NCI-H146 (cell line): ENCODE data around the gene CTSE.

Source experiments
- DNase-seq: peaks from one replicate; lab custom pipeline; 2025; lab: John Stamatoyannopoulos, UW

Gene CTSE

GRCh38 chr1:205991237-205991636 is 32.5 kb downstream of the CTSE start:
- DNase-seq = no peak

- DNase-seq = no peak
Observed at GRCh38 chr1:205990226-205990625, 33.5 kb downstream of the CTSE start.

GRCh38 chr1:205989786-205990185 is 33.9 kb downstream of the CTSE start:
- no peak for DNase-seq

GRCh38 chr1:205988585-205988995 is 35.1 kb downstream of the CTSE start:
- DNase-seq = no peak

- no peak for DNase-seq
Observed at GRCh38 chr1:205986861-205987260, 36.8 kb downstream of the CTSE start.

GRCh38 chr1:205986292-205986691 is 37.4 kb downstream of the CTSE start:
- DNase-seq = no peak

GRCh38 chr1:205985330-205986005 is 38.2 kb downstream of the CTSE start:
- DNase-seq = no peak

- DNase-seq = peak; percentile 48
Observed at GRCh38 chr1:205983925-205984725, 39.6 kb downstream of the CTSE start.

GRCh38 chr1:205981257-205981656 is 42.4 kb downstream of the CTSE start:
- no peak for DNase-seq

GRCh38 chr1:205980237-205980870 is 43.3 kb downstream of the CTSE start:
- DNase-seq = no peak

- DNase-seq = no peak
Observed at GRCh38 chr1:205979301-205979700, 44.4 kb downstream of the CTSE start.

- DNase-seq = no peak
Observed at GRCh38 chr1:205978676-205979075, 45.0 kb downstream of the CTSE start.

GRCh38 chr1:205977402-205978014 is 46.2 kb downstream of the CTSE start:
- DNase-seq = peak; percentile 80

GRCh38 chr1:205976708-205977401 is 46.8 kb downstream of the CTSE start:
- DNase-seq = no peak

- DNase-seq = no peak
Observed at GRCh38 chr1:205976036-205976435, 47.7 kb downstream of the CTSE start.

GRCh38 chr1:205975387-205975998 is 48.2 kb downstream of the CTSE start:
- DNase-seq = no peak

- no peak for DNase-seq
Observed at GRCh38 chr1:205974712-205975111, 49.0 kb downstream of the CTSE start.

GRCh38 chr1:205973377-205974232 is 50.1 kb downstream of the CTSE start:
- no peak for DNase-seq

- DNase-seq = no peak
Observed at GRCh38 chr1:205972491-205973168, 51.1 kb downstream of the CTSE start.

GRCh38 chr1:205972081-205972480 is 51.6 kb downstream of the CTSE start:
- no peak for DNase-seq
